ENCODE data around the gene FNDC3B.

GRCh38 chr3:172128858-172129257, 89.5 kb downstream of the FNDC3B start:
- TF ChIP-seq POLR2AphosphoS5 (IDR thresholded peaks at IDR 0.05; ENCODE audit: low read depth, low read length) = no peak
- TF ChIP-seq POLR2A (IDR thresholded peaks at IDR 0.05; ENCODE audit: low read depth, low read length) = no peak
- no peak for TF ChIP-seq TAF1 (IDR thresholded peaks at IDR 0.05; ENCODE audit: borderline replicate concordance, low read depth, low read length)

All from GM12892 (cell line).